Measurements from ENCODE around the gene FAM13B.

FAM13B gene

GRCh38 chr5:138032572-138033385, at the start of gene FAM13B:
Gene FAM13B, minus strand, starts transcription at chr5:138033079. Its CDS starts 13,968 bp downstream, at chr5:138019111.
- no peaks in the 10 kb centered on the region for H4K20me1 ChIP-seq (ENCODE audit: insufficient read depth, low read length)
- peaks cover 52% of the 10 kb centered on the region for H3K4me1 ChIP-seq (ENCODE audit: insufficient read depth, low read length, severe bottlenecking)
- H2AFZ ChIP-seq (ENCODE audit: low read length): peak within 1 kb of the TSS; percentile 91; the same call in 1 of the 2 replicates
- H3K4me3 ChIP-seq (ENCODE audit: low read depth, low read length, poor library complexity, severe bottlenecking): peak within 1 kb of the TSS; percentile 82
- H3K9me2 ChIP-seq (ENCODE audit: low read depth, low read length): no peaks in the 10 kb centered on the region
- no peaks in the 10 kb centered on the region for H3K27me3 ChIP-seq (ENCODE audit: insufficient read depth, low read length)
- H3K36me3 ChIP-seq (ENCODE audit: insufficient read depth, low read length): peaks cover 1% of the 10 kb centered on the region; the same call in 1 of the 2 replicates
- peak within 1 kb of the TSS; percentile 90 for H3K27ac ChIP-seq (ENCODE audit: low read depth, low read length, poor library complexity, severe bottlenecking)
- peak within 1 kb of the TSS; percentile 98 for H3K4me2 ChIP-seq (ENCODE audit: low read length)
- H3K9ac ChIP-seq (ENCODE audit: low read length): peak within 1 kb of the TSS; percentile 91
- no peaks in the 10 kb centered on the region for H3K9me3 ChIP-seq (ENCODE audit: low read length)
- TF ChIP-seq EZH2 (IDR thresholded peaks at IDR 0.05; ENCODE audit: borderline replicate concordance, low read length): no peak
- TF ChIP-seq CTCF (IDR thresholded peaks at IDR 0.05; ENCODE audit: low read length): no peak
- no peaks in the 10 kb centered on the region for H3F3A ChIP-seq (ENCODE audit: insufficient read depth, low read length)
- peaks cover 44% of the 10 kb centered on the region for H3K79me2 ChIP-seq (ENCODE audit: insufficient read depth, low read length)

DNA sequence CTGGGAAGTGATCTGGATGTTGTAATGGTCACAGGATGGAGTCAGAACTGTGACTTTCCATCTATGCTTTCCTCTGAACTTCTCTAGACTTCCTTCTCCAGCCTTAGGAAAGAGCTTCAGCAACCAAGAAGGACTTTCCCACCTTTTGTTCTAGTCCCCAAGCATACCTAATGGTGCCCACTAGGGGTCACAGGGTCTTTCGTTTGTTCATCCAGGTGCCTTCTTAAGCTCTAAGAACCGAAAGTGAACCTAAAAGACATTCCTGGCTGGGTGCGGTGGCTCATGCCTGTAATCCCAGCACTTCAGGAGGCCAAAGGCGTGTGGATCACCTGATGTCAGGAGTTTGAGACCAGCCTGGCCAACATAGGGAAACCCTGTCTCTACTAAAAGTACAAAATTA, 49.2 kb upstream of the FAM13B start:
- H3K4me1 ChIP-seq (ENCODE audit: insufficient read depth, low read length, severe bottlenecking): peaks cover 17% of the 10 kb centered on the region
- H3K79me2 ChIP-seq (ENCODE audit: insufficient read depth, low read length): no peaks in the 10 kb centered on the region
- no peak overlapping the region for H2AFZ ChIP-seq (ENCODE audit: low read length)
- H4K20me1 ChIP-seq (ENCODE audit: insufficient read depth, low read length): no peaks in the 10 kb centered on the region
- no peak overlapping the region for H3K9ac ChIP-seq (ENCODE audit: low read length)
- H3K4me3 ChIP-seq (ENCODE audit: low read depth, low read length, poor library complexity, severe bottlenecking): no peak overlapping the region
- H3F3A ChIP-seq (ENCODE audit: insufficient read depth, low read length): no peaks in the 10 kb centered on the region
- no peak overlapping the region for H3K27ac ChIP-seq (ENCODE audit: low read depth, low read length, poor library complexity, severe bottlenecking)
- TF ChIP-seq EZH2 (IDR thresholded peaks at IDR 0.05; ENCODE audit: borderline replicate concordance, low read length): no peak
- peak; percentile 24; the same call in 1 of the 2 replicates for TF ChIP-seq CTCF (IDR thresholded peaks at IDR 0.05; ENCODE audit: low read length)
- no peaks in the 10 kb centered on the region for H3K27me3 ChIP-seq (ENCODE audit: insufficient read depth, low read length)
- no peaks in the 10 kb centered on the region for H3K36me3 ChIP-seq (ENCODE audit: insufficient read depth, low read length)
- H3K4me2 ChIP-seq (ENCODE audit: low read length): no peak overlapping the region
- H3K9me2 ChIP-seq (ENCODE audit: low read depth, low read length): no peaks in the 10 kb centered on the region
- H3K9me3 ChIP-seq (ENCODE audit: low read length): no peaks in the 10 kb centered on the region

GRCh38 chr5:138078006-138078643, 45.2 kb upstream of the FAM13B start:
- no peaks in the 10 kb centered on the region for H3K36me3 ChIP-seq (ENCODE audit: insufficient read depth, low read length)
- H3K79me2 ChIP-seq (ENCODE audit: insufficient read depth, low read length): no peaks in the 10 kb centered on the region
- no peaks in the 10 kb centered on the region for H3F3A ChIP-seq (ENCODE audit: insufficient read depth, low read length)
- H3K4me1 ChIP-seq (ENCODE audit: insufficient read depth, low read length, severe bottlenecking): peaks cover 17% of the 10 kb centered on the region
- no peak overlapping the region for H3K9ac ChIP-seq (ENCODE audit: low read length)
- H3K4me2 ChIP-seq (ENCODE audit: low read length): no peak overlapping the region
- TF ChIP-seq EZH2 (IDR thresholded peaks at IDR 0.05; ENCODE audit: borderline replicate concordance, low read length) (no peak), CTCF (IDR thresholded peaks at IDR 0.05; ENCODE audit: low read length) (no peak)
- H3K27me3 ChIP-seq (ENCODE audit: insufficient read depth, low read length): no peaks in the 10 kb centered on the region; the same call in 1 of the 2 replicates
- no peak overlapping the region for H2AFZ ChIP-seq (ENCODE audit: low read length)
- no peak overlapping the region for H3K27ac ChIP-seq (ENCODE audit: low read depth, low read length, poor library complexity, severe bottlenecking)
- no peaks in the 10 kb centered on the region for H4K20me1 ChIP-seq (ENCODE audit: insufficient read depth, low read length)
- H3K4me3 ChIP-seq (ENCODE audit: low read depth, low read length, poor library complexity, severe bottlenecking): no peak overlapping the region
- no peaks in the 10 kb centered on the region for H3K9me3 ChIP-seq (ENCODE audit: low read length)
- H3K9me2 ChIP-seq (ENCODE audit: low read depth, low read length): no peaks in the 10 kb centered on the region

Data from OCI-LY1 (cell line).